ENCODE measurements around the gene RIN1.
"Not testable (repeated sequence)": the region's sequence is repeated elsewhere in the genome, so short reads cannot be mapped to it uniquely, and the experiment has no call there.

The RIN1 gene

DNA sequence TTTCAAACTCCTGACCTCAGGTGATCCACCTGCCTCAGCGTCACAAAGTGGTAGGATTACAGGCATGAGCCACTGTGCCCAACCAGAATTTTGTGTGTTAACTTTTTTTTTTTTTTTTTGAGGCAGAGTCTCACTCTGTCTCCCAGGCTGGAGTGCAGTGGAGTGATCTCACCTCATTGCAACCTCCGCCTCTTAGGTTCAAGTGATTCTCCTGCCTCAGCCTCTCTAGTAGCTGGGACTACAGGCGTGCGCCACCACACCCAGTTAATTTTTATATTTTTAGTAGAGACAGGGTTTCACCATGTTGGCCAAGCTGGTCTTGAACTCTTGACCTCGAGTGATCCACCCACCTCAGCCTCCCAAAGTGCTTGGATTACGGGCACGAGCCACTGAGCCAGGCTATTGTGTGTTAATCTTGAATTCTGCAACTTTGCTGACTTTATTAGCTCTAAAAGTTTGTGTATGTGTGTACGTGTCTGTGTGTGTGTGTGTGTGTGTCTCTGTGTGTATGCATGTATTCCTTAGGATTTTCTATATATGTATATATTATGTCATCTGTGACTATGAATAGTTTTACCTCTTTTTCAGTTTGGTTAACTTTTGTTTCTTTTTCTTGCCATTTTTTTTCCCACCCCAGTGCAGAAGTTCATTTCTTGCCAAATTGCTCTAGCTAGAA lies 14.5 kb upstream of the RIN1 start:
- not testable (repeated sequence) for DNase-seq

DNA sequence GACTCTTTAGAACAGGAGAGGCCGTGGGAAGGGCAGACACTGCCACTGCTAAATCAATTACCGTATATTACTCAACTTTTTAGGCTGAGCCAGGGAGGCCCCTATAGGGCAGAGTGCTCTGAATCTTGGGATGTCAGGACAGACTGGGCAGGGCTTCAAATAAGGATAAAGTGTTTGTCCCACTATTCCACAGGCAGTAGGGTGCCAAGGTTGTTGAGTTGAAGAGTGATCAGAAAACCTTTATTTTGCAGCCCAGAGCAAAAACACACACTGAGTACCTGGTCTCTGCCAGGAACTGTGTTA lies 12.8 kb upstream of the RIN1 start:
- DNase-seq = no peak

- DNase-seq = peak; percentile 89
These were observed 11.4 kb upstream of the RIN1 start, which contains the start of gene B4GAT1 for GRCh38 chr11:66347425-66348276. Gene B4GAT1 (minus strand): TSS chr11:66347629. CDS start chr11:66347545, 84 bp downstream.

DNA sequence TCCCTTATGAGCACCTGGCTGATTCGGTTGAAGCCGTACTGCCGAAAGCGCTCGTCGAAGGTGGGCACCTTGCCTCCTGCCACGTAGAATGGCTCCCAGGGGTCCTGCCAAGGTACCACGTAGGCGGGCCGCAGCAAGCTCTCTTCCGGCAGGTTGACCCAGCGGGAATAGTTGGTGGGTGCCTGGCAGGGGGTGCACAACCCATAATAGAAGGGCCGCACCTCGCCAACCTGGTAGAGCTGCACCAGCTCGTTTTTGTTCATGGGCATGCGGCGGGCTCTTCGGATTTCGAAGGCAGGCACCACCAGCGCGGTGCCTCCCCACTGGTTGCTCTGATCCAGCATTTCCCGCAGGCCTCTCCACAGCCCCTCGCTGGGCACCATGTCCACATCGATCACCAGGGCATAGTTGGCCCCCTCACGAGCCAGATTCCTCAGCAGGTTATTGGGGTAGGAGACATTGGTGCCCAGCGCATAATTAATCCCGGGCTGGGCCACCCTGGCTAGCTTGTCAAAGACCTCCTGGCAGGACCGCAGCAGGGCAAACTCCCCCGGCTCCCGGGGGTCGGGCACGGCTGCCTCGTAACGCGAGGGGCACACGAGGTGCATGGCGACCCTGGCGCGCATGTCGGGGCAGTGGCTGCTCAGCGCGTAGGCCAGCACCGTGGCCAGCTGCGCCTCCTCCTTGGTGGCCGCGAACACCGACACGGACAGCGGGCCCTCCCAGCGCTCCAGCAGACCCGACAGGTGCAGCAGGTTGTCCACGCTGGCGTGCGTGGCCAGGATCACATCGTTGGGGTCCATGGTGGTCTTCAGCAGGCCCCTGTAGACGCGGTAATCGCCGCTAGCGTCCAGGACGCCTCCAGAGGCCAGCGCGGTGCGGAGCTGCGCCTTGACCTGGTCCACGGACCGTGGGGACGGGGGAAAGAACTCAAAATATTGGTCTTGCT lies 10.5 kb upstream of the RIN1 start:
- no peak for DNase-seq

DNA sequence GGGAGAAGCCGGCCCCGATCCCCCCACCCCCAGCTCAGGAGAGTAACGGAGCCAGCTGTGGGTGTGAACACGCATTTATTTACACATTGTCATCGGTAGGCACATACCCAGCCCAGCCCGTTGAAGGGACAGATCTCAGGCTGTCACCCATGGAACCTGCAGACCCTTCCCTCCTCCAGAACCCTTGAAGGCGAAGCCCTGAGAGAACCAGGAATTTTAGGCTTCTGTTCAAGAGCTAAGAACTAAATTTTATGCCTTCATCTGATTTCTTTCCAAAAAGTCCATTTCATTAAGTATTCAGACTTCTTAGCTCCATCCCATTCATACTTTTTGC lies 9.0 kb upstream of the RIN1 start:
- DNase-seq = no peak

DNA sequence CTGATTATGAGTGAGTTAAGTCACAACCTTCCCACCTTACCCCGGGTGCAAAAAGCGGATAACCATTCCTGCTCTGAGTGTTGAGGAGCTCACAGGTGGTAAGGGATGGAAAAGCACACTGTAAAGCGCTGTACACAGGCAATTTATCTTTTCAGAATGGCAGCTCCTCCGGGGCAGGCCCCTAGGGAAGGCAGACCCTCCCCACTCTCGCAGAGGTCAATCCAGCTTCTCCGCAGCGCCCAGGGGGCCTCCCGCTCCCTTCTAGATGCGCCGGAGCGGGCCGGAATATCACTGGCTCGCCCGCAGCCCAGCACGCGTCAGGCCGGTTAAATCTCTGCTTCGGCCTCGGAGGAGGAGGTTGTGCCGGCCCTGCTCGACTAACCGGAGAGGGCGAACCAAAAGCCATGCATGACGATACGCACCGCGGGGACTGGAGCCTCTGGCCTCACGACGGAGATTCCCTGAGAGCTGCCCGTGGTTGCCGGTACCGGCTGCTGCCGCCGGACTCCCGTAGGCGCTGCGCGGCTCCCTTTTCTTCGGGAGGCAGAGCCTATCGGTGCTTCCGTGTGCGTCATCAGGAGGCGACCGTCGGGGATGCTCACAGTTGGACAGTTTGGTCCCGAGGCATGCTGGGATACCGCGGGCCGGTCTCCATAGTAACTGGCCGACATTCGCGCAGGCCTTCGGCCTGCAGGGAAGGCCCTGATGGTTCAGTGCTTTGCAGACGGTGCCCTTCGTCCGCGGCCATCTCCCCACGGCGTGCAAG lies 8.5 kb upstream of the RIN1 start, which contains the start of gene BRMS1:
Gene BRMS1 (minus strand): TSS at position 555 of the 766 bp plus-strand sequence. CDS start 2,870 bp downstream, outside the sequence.
- peak; percentile 97 for DNase-seq

DNA sequence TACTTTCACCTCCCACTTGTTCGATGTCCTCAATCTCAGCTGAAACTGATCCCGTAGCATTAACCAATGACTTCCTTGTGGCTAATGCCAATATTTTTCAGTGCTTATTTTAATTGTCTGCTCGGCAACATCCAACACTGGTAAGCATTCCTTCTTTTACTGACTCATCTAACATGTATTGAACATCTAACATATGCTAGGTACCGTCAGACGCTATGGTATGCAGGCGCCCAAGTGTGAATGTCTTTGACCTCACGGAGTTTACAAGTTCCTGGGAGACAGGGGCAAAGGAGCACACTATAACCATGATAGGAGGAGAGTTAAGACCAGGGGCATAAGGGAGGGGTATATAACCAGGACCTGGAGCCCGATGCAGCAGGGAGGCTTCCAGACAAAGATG lies 6.9 kb upstream of the RIN1 start:
- DNase-seq = no peak

- DNase-seq = no peak
These were observed 5.4 kb upstream of the RIN1 start for GRCh38 chr11:66341502-66342126.

GRCh38 chr11:66340596-66341501 lies 4.6 kb upstream of the RIN1 start:
- no peak for DNase-seq

DNA sequence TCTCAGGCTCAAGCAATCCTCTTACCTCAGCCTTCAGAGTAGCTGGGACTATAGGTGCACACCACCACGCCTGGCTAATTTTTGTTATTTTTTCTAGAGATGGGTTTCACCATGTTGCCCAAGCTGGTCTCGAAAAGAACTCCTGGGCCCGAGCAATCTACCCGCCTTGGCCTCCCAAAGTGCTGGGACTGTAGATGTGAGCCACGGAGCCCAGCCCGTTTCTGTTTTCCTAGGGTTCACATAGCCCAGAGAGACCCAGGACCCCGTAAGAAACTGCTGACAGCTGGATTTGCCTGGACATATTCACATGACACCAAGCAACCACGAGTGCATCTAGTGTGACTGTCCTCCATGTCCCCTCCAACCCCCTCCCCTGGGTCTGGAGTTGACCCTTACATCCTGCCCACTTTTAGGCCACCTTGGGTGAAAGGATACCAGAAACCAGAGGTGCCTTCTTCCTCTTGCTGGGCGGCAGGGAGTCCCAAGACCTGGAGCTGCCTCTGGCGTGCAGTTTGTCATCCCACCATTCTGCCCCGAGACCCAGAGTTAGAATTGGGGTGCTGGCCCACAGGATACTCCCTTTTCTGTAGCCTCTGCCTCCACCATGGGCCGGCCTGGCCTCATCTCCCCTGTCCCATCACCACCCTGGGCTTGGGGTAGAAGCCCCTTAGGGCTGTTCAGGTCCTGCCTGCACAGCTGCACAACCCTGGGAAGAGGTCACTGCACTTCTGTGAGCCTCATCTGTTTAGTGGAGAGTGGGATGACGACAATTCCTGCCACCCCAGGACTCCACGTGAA lies 3.7 kb upstream of the RIN1 start:
- no peak for DNase-seq

DNA sequence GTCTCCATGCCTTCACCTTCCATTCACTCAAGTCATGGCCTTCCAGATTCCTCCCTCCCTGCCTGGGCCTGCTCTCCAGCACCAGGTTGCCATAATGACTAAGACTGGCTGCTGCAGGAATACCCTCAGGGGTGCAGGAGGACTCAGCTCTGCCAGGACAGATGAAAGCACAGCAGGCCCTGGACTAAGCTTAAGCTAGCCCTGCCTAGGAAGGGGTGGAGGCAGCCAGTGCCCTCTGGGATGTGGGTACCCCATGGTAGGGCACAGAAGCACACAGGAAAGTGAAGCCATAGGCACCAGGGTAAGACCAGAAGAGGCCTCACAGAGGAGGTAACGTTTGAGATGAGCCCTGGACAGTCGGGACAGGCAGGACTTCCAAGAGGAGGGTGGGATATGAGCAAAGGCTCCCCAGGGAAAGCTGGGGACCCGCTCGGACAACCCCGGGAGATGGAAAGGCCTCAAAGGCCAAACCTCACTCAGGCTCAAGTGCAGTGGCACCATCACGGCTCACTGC lies 3.0 kb upstream of the RIN1 start:
- DNase-seq = no peak

DNA sequence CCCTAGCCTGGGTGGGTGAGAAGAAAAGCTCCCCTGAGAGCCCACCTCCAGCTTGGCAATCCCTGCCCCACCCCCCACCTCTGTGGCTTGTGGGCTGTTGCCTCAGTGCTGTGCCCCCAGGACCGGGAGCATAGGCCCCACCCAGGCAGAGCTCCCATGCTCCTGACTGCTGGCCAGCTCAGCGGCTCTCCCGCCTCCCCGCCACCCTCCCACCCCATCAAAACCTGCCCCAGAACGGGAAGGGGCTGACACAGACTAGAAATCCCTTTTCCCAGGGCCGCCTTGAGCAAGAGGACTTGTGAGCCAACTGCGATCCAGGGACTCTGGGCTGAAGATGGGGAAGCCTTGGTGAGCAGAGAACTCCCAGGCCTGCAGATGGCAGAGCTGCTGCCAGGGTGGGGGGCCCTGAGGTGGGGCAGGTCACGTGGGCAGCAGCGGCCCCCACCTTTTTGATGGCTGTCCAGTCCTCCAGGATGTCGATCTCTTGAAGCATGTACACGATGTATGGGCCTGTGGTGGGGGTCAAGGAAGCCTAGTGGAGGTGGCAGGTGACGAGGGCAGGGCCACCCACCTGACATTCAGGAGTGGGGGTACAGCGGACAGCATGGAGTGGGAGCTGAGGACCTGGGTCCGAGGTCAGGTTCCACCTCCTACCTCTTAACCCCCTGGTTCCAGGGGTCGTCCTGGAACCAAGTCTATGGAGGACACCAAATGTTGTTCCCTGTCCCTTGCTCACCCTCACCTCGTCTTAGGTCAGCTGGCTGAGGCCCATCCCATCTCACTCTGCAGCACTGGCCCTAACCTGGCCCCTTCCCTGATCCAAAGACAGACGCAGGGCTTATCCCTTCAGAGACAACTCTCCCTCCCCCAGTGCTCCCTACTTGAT lies 2.3 kb upstream of the RIN1 start:
- DNase-seq = no peak

- DNase-seq = no peak
These were observed 1.1 kb upstream of the RIN1 start for GRCh38 chr11:66337103-66337899.

GRCh38 chr11:66335531-66336233 lies 552 bp downstream of the RIN1 start:
- no peak for DNase-seq

GRCh38 chr11:66334605-66335442 lies 1.4 kb downstream of the RIN1 start:
- no peak for DNase-seq

- no peak for DNase-seq
These were observed 2.2 kb downstream of the RIN1 start for GRCh38 chr11:66333896-66334604.

All from stimulated activated CD4-positive, alpha-beta T cell treated with anti-CD3 and anti-CD28 coated beads, Interleukin-4, amount 100 ng/mL, for 24 hours (primary cell).